Measurements from ENCODE around the gene EMC6. TPM values are rescaled to one million over a fixed set of nuclear protein-coding genes. Genes with fewer than 3 reads are reported as not detected.
A peak's percentile ranks its signal among the peaks of the same experiment; 100 is the strongest.

Gene EMC6
- total and polyA plus RNA-seq, 2 of the 13 experiments (the other 11 are each of a cell fraction or from before 2014, with no cell fraction given) = 45.1 to 47.7 TPM

- TF ChIP-seq, protein P1, sequence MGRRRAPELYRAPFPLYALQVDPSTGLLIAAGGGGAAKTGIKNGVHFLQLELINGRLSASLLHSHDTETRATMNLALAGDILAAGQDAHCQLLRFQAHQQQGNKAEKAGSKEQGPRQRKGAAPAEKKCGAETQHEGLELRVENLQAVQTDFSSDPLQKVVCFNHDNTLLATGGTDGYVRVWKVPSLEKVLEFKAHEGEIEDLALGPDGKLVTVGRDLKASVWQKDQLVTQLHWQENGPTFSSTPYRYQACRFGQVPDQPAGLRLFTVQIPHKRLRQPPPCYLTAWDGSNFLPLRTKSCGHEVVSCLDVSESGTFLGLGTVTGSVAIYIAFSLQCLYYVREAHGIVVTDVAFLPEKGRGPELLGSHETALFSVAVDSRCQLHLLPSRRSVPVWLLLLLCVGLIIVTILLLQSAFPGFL (CRISPR knock-in tag; IDR thresholded peaks at IDR 0.05) = no peak
- TF ChIP-seq ZNF414 (CRISPR knock-in tag; IDR thresholded peaks at IDR 0.05) = no peak; the same call in 1 of the 2 replicates
- TF ChIP-seq ZNF660 (CRISPR knock-in tag; IDR thresholded peaks at IDR 0.05; ENCODE audit: borderline replicate concordance, low read depth) = no peak
- no peak for TF ChIP-seq ZKSCAN1 (IDR thresholded peaks at IDR 0.05; ENCODE audit: low read length)
- TF ChIP-seq PAX8 (CRISPR knock-in tag; IDR thresholded peaks at IDR 0.05; ENCODE audit: borderline replicate concordance) = no peak
- no peak for TF ChIP-seq ZNF777 (CRISPR knock-in tag; IDR thresholded peaks at IDR 0.05)
- no peak for TF ChIP-seq KDM4B (CRISPR knock-in tag; IDR thresholded peaks at IDR 0.05)
- TF ChIP-seq, protein P2, sequence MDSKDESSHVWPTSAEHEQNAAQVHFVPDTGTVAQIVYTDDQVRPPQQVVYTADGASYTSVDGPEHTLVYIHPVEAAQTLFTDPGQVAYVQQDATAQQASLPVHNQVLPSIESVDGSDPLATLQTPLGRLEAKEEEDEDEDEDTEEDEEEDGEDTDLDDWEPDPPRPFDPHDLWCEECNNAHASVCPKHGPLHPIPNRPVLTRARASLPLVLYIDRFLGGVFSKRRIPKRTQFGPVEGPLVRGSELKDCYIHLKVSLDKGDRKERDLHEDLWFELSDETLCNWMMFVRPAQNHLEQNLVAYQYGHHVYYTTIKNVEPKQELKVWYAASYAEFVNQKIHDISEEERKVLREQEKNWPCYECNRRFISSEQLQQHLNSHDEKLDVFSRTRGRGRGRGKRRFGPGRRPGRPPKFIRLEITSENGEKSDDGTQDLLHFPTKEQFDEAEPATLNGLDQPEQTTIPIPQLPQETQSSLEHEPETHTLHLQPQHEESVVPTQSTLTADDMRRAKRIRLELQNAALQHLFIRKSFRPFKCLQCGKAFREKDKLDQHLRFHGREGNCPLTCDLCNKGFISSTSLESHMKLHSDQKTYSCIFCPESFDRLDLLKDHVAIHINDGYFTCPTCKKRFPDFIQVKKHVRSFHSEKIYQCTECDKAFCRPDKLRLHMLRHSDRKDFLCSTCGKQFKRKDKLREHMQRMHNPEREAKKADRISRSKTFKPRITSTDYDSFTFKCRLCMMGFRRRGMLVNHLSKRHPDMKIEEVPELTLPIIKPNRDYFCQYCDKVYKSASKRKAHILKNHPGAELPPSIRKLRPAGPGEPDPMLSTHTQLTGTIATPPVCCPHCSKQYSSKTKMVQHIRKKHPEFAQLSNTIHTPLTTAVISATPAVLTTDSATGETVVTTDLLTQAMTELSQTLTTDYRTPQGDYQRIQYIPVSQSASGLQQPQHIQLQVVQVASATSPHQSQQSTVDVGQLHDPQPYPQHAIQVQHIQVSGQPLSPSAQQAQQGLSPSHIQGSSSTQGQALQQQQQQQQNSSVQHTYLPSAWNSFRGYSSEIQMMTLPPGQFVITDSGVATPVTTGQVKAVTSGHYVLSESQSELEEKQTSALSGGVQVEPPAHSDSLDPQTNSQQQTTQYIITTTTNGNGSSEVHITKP (CRISPR knock-in tag; IDR thresholded peaks at IDR 0.05; ENCODE audit: low read depth) = no peak
- no peak for TF ChIP-seq ONECUT2 (CRISPR knock-in tag; IDR thresholded peaks at IDR 0.05)
- TF ChIP-seq CHCHD3 (CRISPR knock-in tag; IDR thresholded peaks at IDR 0.05) = no peak; the same call in 1 of the 2 replicates
- peak; percentile 59 for TF ChIP-seq ZNF768 (CRISPR knock-in tag; IDR thresholded peaks at IDR 0.05)
- TF ChIP-seq, protein P3, sequence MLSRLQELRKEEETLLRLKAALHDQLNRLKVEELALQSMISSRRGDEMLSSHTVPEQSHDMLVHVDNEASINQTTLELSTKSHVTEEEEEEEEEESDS (CRISPR knock-in tag; IDR thresholded peaks at IDR 0.05; ENCODE audit: borderline replicate concordance) = peak; percentile 77; the same call in 1 of the 2 replicates
- TF ChIP-seq, protein P4, sequence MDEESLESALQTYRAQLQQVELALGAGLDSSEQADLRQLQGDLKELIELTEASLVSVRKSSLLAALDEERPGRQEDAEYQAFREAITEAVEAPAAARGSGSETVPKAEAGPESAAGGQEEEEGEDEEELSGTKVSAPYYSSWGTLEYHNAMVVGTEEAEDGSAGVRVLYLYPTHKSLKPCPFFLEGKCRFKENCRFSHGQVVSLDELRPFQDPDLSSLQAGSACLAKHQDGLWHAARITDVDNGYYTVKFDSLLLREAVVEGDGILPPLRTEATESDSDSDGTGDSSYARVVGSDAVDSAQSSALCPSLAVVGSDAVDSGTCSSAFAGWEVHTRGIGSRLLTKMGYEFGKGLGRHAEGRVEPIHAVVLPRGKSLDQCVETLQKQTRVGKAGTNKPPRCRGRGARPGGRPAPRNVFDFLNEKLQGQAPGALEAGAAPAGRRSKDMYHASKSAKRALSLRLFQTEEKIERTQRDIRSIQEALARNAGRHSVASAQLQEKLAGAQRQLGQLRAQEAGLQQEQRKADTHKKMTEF (CRISPR knock-in tag; IDR thresholded peaks at IDR 0.05) = no peak; the same call in 1 of the 2 replicates
- no peak for TF ChIP-seq PHB2 (IDR thresholded peaks at IDR 0.05; ENCODE audit: partially characterized antibody)
- TF ChIP-seq ZNF746 (CRISPR knock-in tag; IDR thresholded peaks at IDR 0.05) = no peak; the same call in 1 of the 2 replicates
- 0 out of 2 replicates have a peak, but pooled peaks have one; percentile 14 for TF ChIP-seq THYN1 (CRISPR knock-in tag; IDR thresholded peaks at IDR 0.05; ENCODE audit: borderline replicate concordance, low read depth)
- TF ChIP-seq NFKB2 (CRISPR knock-in tag; IDR thresholded peaks at IDR 0.05; ENCODE audit: borderline replicate concordance) = no peak
- TF ChIP-seq ZNF879 (CRISPR knock-in tag; IDR thresholded peaks at IDR 0.05) = peak; percentile 49; the same call in 1 of the 2 replicates
- TF ChIP-seq TARDBP (CRISPR knock-in tag; IDR thresholded peaks at IDR 0.05) = peak; percentile 57
- TF ChIP-seq ZNF549 (CRISPR knock-in tag; IDR thresholded peaks at IDR 0.05) = no peak
- TF ChIP-seq AGO1 (IDR thresholded peaks at IDR 0.05; ENCODE audit: low read depth, low read length, poor library complexity, severe bottlenecking) = no peak
- peak; percentile 84 for TF ChIP-seq NRL (CRISPR knock-in tag; IDR thresholded peaks at IDR 0.05; ENCODE audit: borderline replicate concordance)
- peak; percentile 84; the same call in 1 of the 2 replicates for TF ChIP-seq ZMYM2 (CRISPR knock-in tag; IDR thresholded peaks at IDR 0.05)
- 0 out of 2 replicates have a peak, but pooled peaks have one; percentile 4 for TF ChIP-seq ZFP82 (CRISPR knock-in tag; IDR thresholded peaks at IDR 0.05; ENCODE audit: borderline replicate concordance)
Observed at GRCh38 chr17:3635474-3636153, 33.0 kb upstream of the EMC6 start (continued).

Measured in HepG2 (cell line).